Keratinocyte (primary cell): ENCODE results near the gene GJA5.

Experiments
- EZH2 ChIP-seq: IDR thresholded peaks from one replicate; pipeline ENCODE4 v1.6.1; 2012; ENCODE audit warnings: inconsistent platforms, mild to moderate bottlenecking, low read length, moderate library complexity
- TF ChIP-seq, protein P1 (sequence below), 3 experiments: IDR thresholded peaks in 1 of 3; conservative IDR thresholded peaks in 1 of 3; optimal IDR thresholded peaks in 1 of 3; 2 replicates in 2 of 3; 3 replicates in 1 of 3; pipeline versions ENCODE3 to v1.5.1; 2011; ENCODE audit warnings: low read length in 3 of 3, mild to moderate bottlenecking in 3 of 3, moderate library complexity in 2 of 3, control low read depth in 1 of 3, inconsistent platforms in 1 of 3; ENCODE audit not compliant: insufficient read depth in 2 of 3; ENCODE audit errors: extremely low read depth in 1 of 3

DNA sequence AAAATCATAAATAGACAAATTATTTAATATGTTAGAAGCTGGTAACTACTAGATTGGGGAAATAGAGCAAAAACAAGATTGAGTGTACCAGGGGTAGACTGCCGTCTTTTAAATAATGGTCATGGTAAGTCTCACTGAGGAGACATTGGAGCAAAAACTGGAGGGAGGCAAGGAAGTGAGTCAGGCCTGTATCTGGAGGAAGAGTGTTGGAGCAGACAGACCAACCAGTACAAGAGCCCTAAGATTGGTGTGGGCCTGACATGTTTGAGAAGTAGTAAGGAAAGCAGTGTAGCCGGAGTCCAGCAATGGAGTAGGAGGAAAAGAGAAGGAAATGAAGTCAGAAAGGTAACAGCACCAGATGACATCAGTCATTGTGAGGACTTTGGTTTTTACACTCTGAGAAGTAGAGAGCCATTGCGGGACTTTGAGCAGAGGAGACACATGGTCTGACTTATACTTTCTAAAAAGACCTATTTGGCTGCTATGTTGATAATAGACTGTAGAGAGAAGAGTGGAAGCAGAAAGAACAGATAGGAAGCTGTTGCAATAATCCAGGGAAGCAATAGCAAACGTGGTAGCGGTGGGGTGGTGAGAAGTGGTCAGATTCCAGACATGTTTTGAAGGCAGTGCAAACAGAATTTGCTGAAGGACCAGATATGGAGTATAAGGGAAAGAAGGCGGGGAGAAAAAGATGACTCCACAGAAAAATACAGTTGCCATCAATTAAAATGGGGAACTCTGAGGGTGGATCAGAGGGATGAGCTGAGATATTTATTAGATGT, 44.7 kb upstream of the GJA5 start:
- TF ChIP-seq EZH2: no peak
- TF ChIP-seq, protein P1, sequence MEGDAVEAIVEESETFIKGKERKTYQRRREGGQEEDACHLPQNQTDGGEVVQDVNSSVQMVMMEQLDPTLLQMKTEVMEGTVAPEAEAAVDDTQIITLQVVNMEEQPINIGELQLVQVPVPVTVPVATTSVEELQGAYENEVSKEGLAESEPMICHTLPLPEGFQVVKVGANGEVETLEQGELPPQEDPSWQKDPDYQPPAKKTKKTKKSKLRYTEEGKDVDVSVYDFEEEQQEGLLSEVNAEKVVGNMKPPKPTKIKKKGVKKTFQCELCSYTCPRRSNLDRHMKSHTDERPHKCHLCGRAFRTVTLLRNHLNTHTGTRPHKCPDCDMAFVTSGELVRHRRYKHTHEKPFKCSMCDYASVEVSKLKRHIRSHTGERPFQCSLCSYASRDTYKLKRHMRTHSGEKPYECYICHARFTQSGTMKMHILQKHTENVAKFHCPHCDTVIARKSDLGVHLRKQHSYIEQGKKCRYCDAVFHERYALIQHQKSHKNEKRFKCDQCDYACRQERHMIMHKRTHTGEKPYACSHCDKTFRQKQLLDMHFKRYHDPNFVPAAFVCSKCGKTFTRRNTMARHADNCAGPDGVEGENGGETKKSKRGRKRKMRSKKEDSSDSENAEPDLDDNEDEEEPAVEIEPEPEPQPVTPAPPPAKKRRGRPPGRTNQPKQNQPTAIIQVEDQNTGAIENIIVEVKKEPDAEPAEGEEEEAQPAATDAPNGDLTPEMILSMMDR (optimal IDR thresholded peaks at IDR 0.05 in 1 of 3, IDR thresholded peaks at IDR 0.05 in 1 of 3, conservative IDR thresholded peaks at IDR 0.05 in 1 of 3; ENCODE audit: extremely low read depth in 1 of 3, insufficient read depth in 2 of 3, low read length in 3 of 3): no peak
